H1 (cell line): ENCODE data around the gene MORC1. TPM values are rescaled to one million over a fixed set of nuclear protein-coding genes. Genes with fewer than 3 reads are reported as not detected.

Experiments used
- CTCF ChIA-PET: fragments of 300-600 bp; sonication (Branson Sonifier 250); formaldehyde crosslinking; loops from one replicate; lab custom pipeline; 2021; ENCODE audit not compliant: partially characterized antibody; lab: Charles Lee
- POLR2A ChIA-PET: fragments of 300-600 bp; sonication (Branson Sonifier 250); formaldehyde crosslinking; loops from one replicate; lab custom pipeline; 2021; ENCODE audit warnings: inconsistent platforms; ENCODE audit not compliant: partially characterized antibody; lab: Charles Lee
- DNase-seq, 2 experiments: peaks; one replicate each; pipeline versions ENCODE4 v3.0.0 to v3.0.0-alpha.2; 2010 to 2022; ENCODE audit warnings: low spot score in 2 of 2, low read depth in 1 of 2, mixed read lengths in 1 of 2
- FAIRE-seq: peaks from 2 replicates; lab custom pipeline; 2011; peaks lifted over from hg19 to GRCh38; lab: Jason Lieb, UNC
- H2AFZ ChIP-seq: 2 replicates; pipeline ENCODE4 v1.8.1; 2012; ENCODE audit warnings: low read length, inconsistent platforms
- H2AK5ac ChIP-seq: 2 replicates; pipeline ENCODE4 v1.6.1; 2013; ENCODE audit warnings: low read depth, low read length
- H2BK120ac ChIP-seq: replicated peaks from 2 replicates; pipeline ENCODE3; 2013; ENCODE audit warnings: low read depth, low read length, inconsistent platforms
- H2BK12ac ChIP-seq: 2 replicates; pipeline ENCODE4 v1.6.1; 2013; ENCODE audit warnings: low read depth, low read length
- H2BK15ac ChIP-seq: 2 replicates; pipeline ENCODE4 v1.6.1; 2013; ENCODE audit warnings: low read length
- H2BK20ac ChIP-seq: 2 replicates; pipeline ENCODE4 v1.6.1; 2013; ENCODE audit warnings: low read length
- H2BK5ac ChIP-seq: 2 replicates; pipeline ENCODE4 v1.6.1; 2013; ENCODE audit warnings: low read depth, low read length
- H3K14ac ChIP-seq: 2 replicates; pipeline ENCODE4 v1.6.1; 2013; ENCODE audit warnings: inconsistent platforms; ENCODE audit not compliant: insufficient read length
- H3K18ac ChIP-seq: 2 replicates; pipeline ENCODE4 v1.6.1; 2013; ENCODE audit warnings: low read length; ENCODE audit errors: extremely low read depth
- H3K23ac ChIP-seq: 2 replicates; pipeline ENCODE4 v1.6.1; 2013; ENCODE audit warnings: inconsistent platforms; ENCODE audit not compliant: insufficient read length
- H3K23me2 ChIP-seq: 2 replicates; pipeline ENCODE4 v1.6.1; 2013; ENCODE audit warnings: low read depth, low read length
- H3K27ac ChIP-seq: 2 replicates; pipeline ENCODE4 v1.6.1; 2011; ENCODE audit warnings: low read depth, low read length, inconsistent platforms
- H3K27me3 ChIP-seq, 4 experiments: replicated peaks in 1 of 4; 1 replicate in 1 of 4; 2 replicates in 3 of 4; pipeline versions ENCODE4 v1.6.1 to v1.8.1; 2011 to 2013; ENCODE audit warnings: low read length in 3 of 4, mild to moderate bottlenecking in 3 of 4, inconsistent platforms in 2 of 4, mixed read lengths in 2 of 4, moderate library complexity in 1 of 4; ENCODE audit not compliant: control insufficient read depth in 3 of 4, insufficient read depth in 3 of 4; ENCODE audit errors: extremely low read depth in 1 of 4
- H3K36me3 ChIP-seq, 4 experiments: 2 replicates each; pipeline versions ENCODE4 v1.6.1 to v1.8.1; 2011 to 2013; ENCODE audit warnings: mild to moderate bottlenecking in 4 of 4, low read length in 3 of 4, moderate library complexity in 2 of 4, control low read depth in 1 of 4, inconsistent platforms in 1 of 4; ENCODE audit not compliant: insufficient read depth in 4 of 4, control insufficient read depth in 2 of 4
- H3K4ac ChIP-seq: replicated peaks from 2 replicates; pipeline ENCODE3; 2013; ENCODE audit warnings: low read length, low read depth, mixed read lengths, inconsistent platforms; ENCODE audit not compliant: insufficient read length
- H3K4me1 ChIP-seq, 4 experiments: replicated peaks in 1 of 4; 1 replicate in 1 of 4; 2 replicates in 3 of 4; pipeline versions ENCODE4 v1.6.1 to v1.8.1; 2011 to 2013; ENCODE audit warnings: low read length in 3 of 4, inconsistent platforms in 2 of 4, mixed read lengths in 1 of 4; ENCODE audit not compliant: insufficient read depth in 4 of 4, control insufficient read depth in 3 of 4
- H3K4me2 ChIP-seq, 2 experiments: 2 replicates each; pipeline versions ENCODE4 v1.6.1 to v1.8.1; 2011 to 2013; ENCODE audit warnings: low read depth in 2 of 2, low read length in 2 of 2, control low read depth in 1 of 2, inconsistent platforms in 1 of 2, mild to moderate bottlenecking in 1 of 2; ENCODE audit not compliant: insufficient read depth in 1 of 2
- H3K4me3 ChIP-seq, 4 experiments: fragments of 200-600, 300-600 bp in 1 of 4; sonication (generic), shearing (Covaris generic), sonication (Bioruptor Twin) in 1 of 4; 2 replicates each; pipeline versions ENCODE4 v1.5.1 to v1.8.1; 2011 to 2016; ENCODE audit warnings: low read length in 4 of 4, low read depth in 3 of 4, control low read depth in 2 of 4, inconsistent platforms in 2 of 4, mild to moderate bottlenecking in 2 of 4, mixed read lengths in 1 of 4, moderate library complexity in 1 of 4; ENCODE audit not compliant: insufficient read depth in 2 of 4; ENCODE audit errors: extremely low read depth in 1 of 4
- H3K56ac ChIP-seq: replicated peaks from 2 replicates; pipeline ENCODE3; 2013; ENCODE audit warnings: low read depth, mild to moderate bottlenecking, mixed read lengths, low read length, inconsistent platforms; ENCODE audit not compliant: insufficient read length
- H3K79me1 ChIP-seq: 2 replicates; pipeline ENCODE4 v1.6.1; 2013; ENCODE audit warnings: low read depth, low read length, control low read depth
- H3K79me2 ChIP-seq, 2 experiments: 2 replicates each; pipeline versions ENCODE4 v1.6.1 to v1.8.1; 2012 to 2013; ENCODE audit warnings: low read length in 2 of 2, mild to moderate bottlenecking in 2 of 2, inconsistent platforms in 1 of 2; ENCODE audit not compliant: insufficient read depth in 2 of 2, control insufficient read depth in 1 of 2
- H3K9ac ChIP-seq, 4 experiments: replicated peaks in 1 of 4; 1 replicate in 1 of 4; 2 replicates in 3 of 4; pipeline versions ENCODE4 v1.6.1 to v1.8.1; 2011 to 2013; ENCODE audit warnings: low read depth in 3 of 4, low read length in 3 of 4, control low read depth in 2 of 4, mild to moderate bottlenecking in 2 of 4, moderate library complexity in 2 of 4, inconsistent platforms in 1 of 4; ENCODE audit errors: extremely low read depth in 1 of 4
- H3K9me3 ChIP-seq, 2 experiments: 2 replicates each; pipeline versions ENCODE4 v1.6.1 to v1.8.1; 2012 to 2013; ENCODE audit warnings: mild to moderate bottlenecking in 2 of 2, moderate library complexity in 2 of 2, control low read depth in 1 of 2, inconsistent platforms in 1 of 2, low read depth in 1 of 2, low read length in 1 of 2, mixed read lengths in 1 of 2; ENCODE audit not compliant: insufficient read depth in 2 of 2
- H4K20me1 ChIP-seq, 2 experiments: replicated peaks in 1 of 2; 2 replicates each; pipeline versions ENCODE3 to v1.8.1; 2011 to 2013; ENCODE audit warnings: inconsistent platforms in 2 of 2, low read length in 2 of 2, mild to moderate bottlenecking in 1 of 2; ENCODE audit not compliant: insufficient read depth in 2 of 2, control insufficient read depth in 1 of 2
- H4K5ac ChIP-seq: 2 replicates; pipeline ENCODE4 v1.6.1; 2013; ENCODE audit warnings: low read length, low read depth, mixed read lengths, inconsistent platforms; ENCODE audit not compliant: insufficient read length
- H4K8ac ChIP-seq: 2 replicates; pipeline ENCODE4 v1.8.0; 2013; ENCODE audit warnings: mild to moderate bottlenecking, moderate library complexity, low read length, inconsistent platforms; ENCODE audit not compliant: insufficient read depth; ENCODE audit errors: extremely low read depth
- H4K91ac ChIP-seq: replicated peaks from 2 replicates; pipeline ENCODE3; 2013; ENCODE audit warnings: low read length, mixed read lengths, inconsistent platforms; ENCODE audit not compliant: insufficient read length
- RAD21 ChIP-seq, 2 experiments: IDR thresholded peaks in 1 of 2; conservative IDR thresholded peaks in 1 of 2; 2 replicates each; pipeline ENCODE4 v1.6.1; 2011; ENCODE audit warnings: low read depth in 2 of 2, low read length in 2 of 2, improper control_type of control experiment in 1 of 2, inconsistent platforms in 1 of 2, mild to moderate bottlenecking in 1 of 2, moderate library complexity in 1 of 2
- WGBS, 2 experiments: shearing (Covaris generic) in 1 of 2; methylation state at CpG; one replicate each; pipeline versions ENCODE4 v1.1.6 to v1.1.7; 2013 to 2015; ENCODE audit warnings: low lambda C conversion rate in 2 of 2, mixed read lengths in 2 of 2, inconsistent platforms in 1 of 2, low coverage in 1 of 2, missing lambda C conversion rate in 1 of 2; ENCODE audit not compliant: insufficient replicate concordance in 2 of 2, insufficient coverage in 1 of 2, insufficient read length in 1 of 2; ENCODE audit errors: extremely low coverage in 1 of 2, missing lambda C conversion rate in 1 of 2; 5-methylcytosine and 5-hydroxymethylcytosine counted together
- long read RNA-seq, 2 experiments: library from RNA in 1 of 2; library from capped mRNA in 1 of 2; stranded (forward); transcript quantifications; one replicate each; pipeline ENCODE4 v2.0.0, GENCODE V29; 2021; ENCODE audit warnings: inconsistent platforms in 1 of 2
- polyA minus RNA-seq, 3 experiments: library from RNA; depleted of rRNA, polyadenylated mRNA; stranded (reverse); fragments of >200 nt; gene quantifications; 1 replicate in 2 of 3; 2 replicates in 1 of 3; pipeline ENCODE4 v1.2.3, GENCODE V29; 2011
- polyA plus RNA-seq, 7 experiments: library from polyadenylated mRNA; depleted of rRNA in 3 of 7; stranded (reverse) in 5 of 7; unstranded in 2 of 7; fragments of >200 nt in 5 of 7; fragments of 200-250 nt in 2 of 7; gene quantifications; 1 replicate in 5 of 7; 2 replicates in 1 of 7; 4 replicates in 1 of 7; pipeline versions ENCODE4 v1.2.1 to v1.2.3, GENCODE V29; 2011 to 2013; ENCODE audit warnings: missing spikeins in 2 of 7, mixed read lengths in 2 of 7
- total RNA-seq: library from RNA; stranded (reverse); fragmentation: NEBNext Ultra II Directional; extraction: Animal tissue kit (Norgen Biotek cat#: 25700); gene quantifications from 2 replicates; pipeline ENCODE4 v1.2.1, GENCODE V29; 2021
- TF ChIP-seq, protein P1 (sequence below): IDR thresholded peaks from 2 replicates; pipeline ENCODE4 v1.6.1; 2012; ENCODE audit warnings: inconsistent platforms

The MORC1 gene, protein sequence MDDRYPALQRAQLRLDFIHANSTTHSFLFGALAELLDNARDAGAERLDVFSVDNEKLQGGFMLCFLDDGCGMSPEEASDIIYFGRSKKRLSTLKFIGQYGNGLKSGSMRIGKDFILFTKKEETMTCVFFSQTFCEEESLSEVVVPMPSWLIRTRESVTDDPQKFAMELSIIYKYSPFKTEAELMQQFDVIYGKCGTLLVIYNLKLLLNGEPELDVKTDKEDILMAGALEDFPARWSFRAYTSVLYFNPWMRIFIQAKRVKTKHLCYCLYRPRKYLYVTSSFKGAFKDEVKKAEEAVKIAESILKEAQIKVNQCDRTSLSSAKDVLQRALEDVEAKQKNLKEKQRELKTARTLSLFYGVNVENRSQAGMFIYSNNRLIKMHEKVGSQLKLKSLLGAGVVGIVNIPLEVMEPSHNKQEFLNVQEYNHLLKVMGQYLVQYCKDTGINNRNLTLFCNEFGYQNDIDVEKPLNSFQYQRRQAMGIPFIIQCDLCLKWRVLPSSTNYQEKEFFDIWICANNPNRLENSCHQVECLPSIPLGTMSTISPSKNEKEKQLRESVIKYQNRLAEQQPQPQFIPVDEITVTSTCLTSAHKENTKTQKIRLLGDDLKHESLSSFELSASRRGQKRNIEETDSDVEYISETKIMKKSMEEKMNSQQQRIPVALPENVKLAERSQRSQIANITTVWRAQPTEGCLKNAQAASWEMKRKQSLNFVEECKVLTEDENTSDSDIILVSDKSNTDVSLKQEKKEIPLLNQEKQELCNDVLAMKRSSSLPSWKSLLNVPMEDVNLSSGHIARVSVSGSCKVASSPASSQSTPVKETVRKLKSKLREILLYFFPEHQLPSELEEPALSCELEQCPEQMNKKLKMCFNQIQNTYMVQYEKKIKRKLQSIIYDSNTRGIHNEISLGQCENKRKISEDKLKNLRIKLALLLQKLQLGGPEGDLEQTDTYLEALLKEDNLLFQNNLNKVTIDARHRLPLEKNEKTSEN
- total RNA-seq, result not detected in 2 replicates
- polyA plus RNA-seq (2011; rRNA removed), result not detected in 2 replicates
- not detected for polyA plus RNA-seq (2011; cell fraction: cytosol; rRNA removed)
- not detected for polyA plus RNA-seq (2011; cell fraction: nucleus; rRNA removed)
- not detected in 4 replicates for polyA plus RNA-seq (2012, experiment 1 of 2)
- not detected for polyA plus RNA-seq (2012, experiment 2 of 2)
- not detected for polyA plus RNA-seq (2013, experiment 1 of 2)
- not detected for polyA plus RNA-seq (2013, experiment 2 of 2)
- not detected in 2 replicates for polyA minus RNA-seq (2011; rRNA and poly(A)+ RNA removed)
- not detected for polyA minus RNA-seq (2011; cell fraction: cytosol; rRNA and poly(A)+ RNA removed)
- not detected for polyA minus RNA-seq (2011; cell fraction: nucleus; rRNA and poly(A)+ RNA removed)
- long read RNA-seq, experiment 1, result 0 reads
- long read RNA-seq, experiment 2, result 0 reads

DNA sequence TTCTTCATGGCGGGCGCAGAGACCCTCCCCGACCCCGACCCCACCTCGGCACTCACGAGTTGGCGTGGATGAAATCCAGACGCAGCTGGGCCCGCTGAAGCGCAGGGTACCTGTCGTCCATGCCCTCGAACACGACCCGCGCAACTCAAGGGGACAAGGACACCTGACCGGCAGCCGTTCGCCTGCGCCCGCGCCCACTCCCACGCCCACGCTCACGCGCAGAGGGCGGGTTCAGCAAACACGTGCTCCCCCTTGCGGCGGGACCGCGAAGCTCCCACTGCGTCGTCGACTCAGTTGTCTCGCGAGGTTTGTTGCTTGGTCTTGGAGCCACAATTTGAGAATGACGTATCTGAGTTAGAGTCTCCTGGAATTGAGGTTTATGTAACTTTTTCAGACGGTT lies at the start of gene MORC1:
Gene MORC1, minus strand, starts transcription at position 196 of the 400 bp plus-strand sequence. Its CDS starts 75 bp downstream, at position 121.
- Histone ChIP-seq H3K4me1 (no peaks in the 10 kb centered on the region), H2BK120ac (no peak within 1 kb of the TSS), H3K4me3 (no peak within 1 kb of the TSS), H3K27me3 (no peaks in the 10 kb centered on the region), H2BK15ac (no peak within 1 kb of the TSS), H3K18ac (no peak within 1 kb of the TSS), H3K79me2 (no peaks in the 10 kb centered on the region), H3K14ac (no peak within 1 kb of the TSS), H3K36me3 (no peaks in the 10 kb centered on the region), H2AFZ (no peak within 1 kb of the TSS), H4K8ac (no peak within 1 kb of the TSS; the same call in none of the 2 replicates), H2BK20ac (no peak within 1 kb of the TSS), H2BK12ac (no peak within 1 kb of the TSS), H3K23me2 (no peaks in the 10 kb centered on the region), H3K9me3 (peaks cover 0 to 4% of the 10 kb centered on the region in 2 experiments; a peak in 1 of 4 replicates), H3K56ac (no peak within 1 kb of the TSS), H3K4me2 (no peak within 1 kb of the TSS), H3K79me1 (no peaks in the 10 kb centered on the region), H3K27ac (no peak within 1 kb of the TSS), H3K9ac (no peak within 1 kb of the TSS), H4K5ac (no peak within 1 kb of the TSS), H3K4ac (no peak within 1 kb of the TSS), H4K20me1 (no peaks in the 10 kb centered on the region), H2BK5ac (no peak within 1 kb of the TSS), H3K23ac (no peak within 1 kb of the TSS)
- POLR2A ChIA-PET, result no interaction called here
- no peak for DNase-seq
- CTCF ChIA-PET, result interaction anchor here (0.5 to 1.2 kb wide), 3 partner anchors 20 to 74 kb away, joined by 3 to 7 read pairs (median 4); no protein-coding TSS in a partner anchor
- 99% methylated on average over 38 of the region's 38 CpGs; no CpG with 5 or more reads in 1 of the 2 experiments for WGBS, 2 experiments
- no peak for FAIRE-seq
- TF ChIP-seq, protein P1, sequence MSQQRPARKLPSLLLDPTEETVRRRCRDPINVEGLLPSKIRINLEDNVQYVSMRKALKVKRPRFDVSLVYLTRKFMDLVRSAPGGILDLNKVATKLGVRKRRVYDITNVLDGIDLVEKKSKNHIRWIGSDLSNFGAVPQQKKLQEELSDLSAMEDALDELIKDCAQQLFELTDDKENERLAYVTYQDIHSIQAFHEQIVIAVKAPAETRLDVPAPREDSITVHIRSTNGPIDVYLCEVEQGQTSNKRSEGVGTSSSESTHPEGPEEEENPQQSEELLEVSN, result 0 out of 2 replicates have a peak, but pooled peaks have one; percentile 23
- TF ChIP-seq RAD21 (IDR thresholded peaks at IDR 0.05 in 1 of 2, conservative IDR thresholded peaks at IDR 0.05 in 1 of 2; ENCODE audit: low read depth in 2 of 2, low read length in 2 of 2), result no peak
- TF ChIP-seq, all 59 proteins: peak for 1
- Histone ChIP-seq H4K91ac (no peak within 1 kb of the TSS), H2AK5ac (no peak within 1 kb of the TSS)
